ENCODE measurements around the gene ABCB6.

Gene ABCB6

DNA sequence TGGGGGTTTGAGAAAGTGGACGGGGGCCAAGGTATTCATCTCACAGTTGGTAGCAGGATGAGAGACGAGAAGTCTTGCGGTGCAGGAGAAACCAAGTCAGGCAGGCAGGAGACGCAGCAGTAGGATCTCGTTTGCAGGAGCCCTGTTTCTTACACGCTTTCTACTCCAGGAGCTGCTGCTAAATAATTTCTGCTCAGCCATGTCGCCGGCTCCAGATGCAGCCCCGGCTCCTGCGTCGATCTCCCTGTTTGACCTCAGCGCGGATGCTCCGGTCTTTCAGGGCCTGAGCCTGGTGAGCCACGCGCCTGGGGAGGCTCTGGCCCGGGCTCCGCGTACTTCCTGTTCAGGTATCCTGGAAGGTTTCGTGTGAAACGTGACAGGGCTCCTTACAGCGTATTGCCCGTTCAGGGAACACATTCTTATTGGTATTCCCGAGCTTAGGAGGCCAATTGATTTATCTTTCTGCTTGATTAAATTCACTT, 11.3 kb upstream of the ABCB6 start (continued):
- TF ChIP-seq, protein P1, sequence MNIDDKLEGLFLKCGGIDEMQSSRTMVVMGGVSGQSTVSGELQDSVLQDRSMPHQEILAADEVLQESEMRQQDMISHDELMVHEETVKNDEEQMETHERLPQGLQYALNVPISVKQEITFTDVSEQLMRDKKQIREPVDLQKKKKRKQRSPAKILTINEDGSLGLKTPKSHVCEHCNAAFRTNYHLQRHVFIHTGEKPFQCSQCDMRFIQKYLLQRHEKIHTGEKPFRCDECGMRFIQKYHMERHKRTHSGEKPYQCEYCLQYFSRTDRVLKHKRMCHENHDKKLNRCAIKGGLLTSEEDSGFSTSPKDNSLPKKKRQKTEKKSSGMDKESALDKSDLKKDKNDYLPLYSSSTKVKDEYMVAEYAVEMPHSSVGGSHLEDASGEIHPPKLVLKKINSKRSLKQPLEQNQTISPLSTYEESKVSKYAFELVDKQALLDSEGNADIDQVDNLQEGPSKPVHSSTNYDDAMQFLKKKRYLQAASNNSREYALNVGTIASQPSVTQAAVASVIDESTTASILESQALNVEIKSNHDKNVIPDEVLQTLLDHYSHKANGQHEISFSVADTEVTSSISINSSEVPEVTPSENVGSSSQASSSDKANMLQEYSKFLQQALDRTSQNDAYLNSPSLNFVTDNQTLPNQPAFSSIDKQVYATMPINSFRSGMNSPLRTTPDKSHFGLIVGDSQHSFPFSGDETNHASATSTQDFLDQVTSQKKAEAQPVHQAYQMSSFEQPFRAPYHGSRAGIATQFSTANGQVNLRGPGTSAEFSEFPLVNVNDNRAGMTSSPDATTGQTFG (tag by site-specific recombination; IDR thresholded peaks at IDR 0.05; ENCODE audit: borderline replicate concordance) = no peak
- TF ChIP-seq, protein P2, sequence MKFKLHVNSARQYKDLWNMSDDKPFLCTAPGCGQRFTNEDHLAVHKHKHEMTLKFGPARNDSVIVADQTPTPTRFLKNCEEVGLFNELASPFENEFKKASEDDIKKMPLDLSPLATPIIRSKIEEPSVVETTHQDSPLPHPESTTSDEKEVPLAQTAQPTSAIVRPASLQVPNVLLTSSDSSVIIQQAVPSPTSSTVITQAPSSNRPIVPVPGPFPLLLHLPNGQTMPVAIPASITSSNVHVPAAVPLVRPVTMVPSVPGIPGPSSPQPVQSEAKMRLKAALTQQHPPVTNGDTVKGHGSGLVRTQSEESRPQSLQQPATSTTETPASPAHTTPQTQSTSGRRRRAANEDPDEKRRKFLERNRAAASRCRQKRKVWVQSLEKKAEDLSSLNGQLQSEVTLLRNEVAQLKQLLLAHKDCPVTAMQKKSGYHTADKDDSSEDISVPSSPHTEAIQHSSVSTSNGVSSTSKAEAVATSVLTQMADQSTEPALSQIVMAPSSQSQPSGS (tag by site-specific recombination; IDR thresholded peaks at IDR 0.05; ENCODE audit: low read depth) = no peak
- TF ChIP-seq, protein P3, sequence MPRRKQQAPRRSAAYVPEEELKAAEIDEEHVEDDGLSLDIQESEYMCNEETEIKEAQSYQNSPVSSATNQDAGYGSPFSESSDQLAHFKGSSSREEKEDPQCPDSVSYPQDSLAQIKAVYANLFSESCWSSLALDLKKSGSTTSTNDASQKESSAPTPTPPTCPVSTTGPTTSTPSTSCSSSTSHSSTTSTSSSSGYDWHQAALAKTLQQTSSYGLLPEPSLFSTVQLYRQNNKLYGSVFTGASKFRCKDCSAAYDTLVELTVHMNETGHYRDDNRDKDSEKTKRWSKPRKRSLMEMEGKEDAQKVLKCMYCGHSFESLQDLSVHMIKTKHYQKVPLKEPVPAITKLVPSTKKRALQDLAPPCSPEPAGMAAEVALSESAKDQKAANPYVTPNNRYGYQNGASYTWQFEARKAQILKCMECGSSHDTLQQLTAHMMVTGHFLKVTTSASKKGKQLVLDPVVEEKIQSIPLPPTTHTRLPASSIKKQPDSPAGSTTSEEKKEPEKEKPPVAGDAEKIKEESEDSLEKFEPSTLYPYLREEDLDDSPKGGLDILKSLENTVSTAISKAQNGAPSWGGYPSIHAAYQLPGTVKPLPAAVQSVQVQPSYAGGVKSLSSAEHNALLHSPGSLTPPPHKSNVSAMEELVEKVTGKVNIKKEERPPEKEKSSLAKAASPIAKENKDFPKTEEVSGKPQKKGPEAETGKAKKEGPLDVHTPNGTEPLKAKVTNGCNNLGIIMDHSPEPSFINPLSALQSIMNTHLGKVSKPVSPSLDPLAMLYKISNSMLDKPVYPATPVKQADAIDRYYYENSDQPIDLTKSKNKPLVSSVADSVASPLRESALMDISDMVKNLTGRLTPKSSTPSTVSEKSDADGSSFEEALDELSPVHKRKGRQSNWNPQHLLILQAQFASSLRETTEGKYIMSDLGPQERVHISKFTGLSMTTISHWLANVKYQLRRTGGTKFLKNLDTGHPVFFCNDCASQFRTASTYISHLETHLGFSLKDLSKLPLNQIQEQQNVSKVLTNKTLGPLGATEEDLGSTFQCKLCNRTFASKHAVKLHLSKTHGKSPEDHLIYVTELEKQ (tag by site-specific recombination; IDR thresholded peaks at IDR 0.05; ENCODE audit: borderline replicate concordance) = no peak
- no peak for TF ChIP-seq ZNF174 (tag by site-specific recombination; IDR thresholded peaks at IDR 0.05)
- no peak for TF ChIP-seq ZNF248 (tag by site-specific recombination; IDR thresholded peaks at IDR 0.05)
- TF ChIP-seq, protein P4, sequence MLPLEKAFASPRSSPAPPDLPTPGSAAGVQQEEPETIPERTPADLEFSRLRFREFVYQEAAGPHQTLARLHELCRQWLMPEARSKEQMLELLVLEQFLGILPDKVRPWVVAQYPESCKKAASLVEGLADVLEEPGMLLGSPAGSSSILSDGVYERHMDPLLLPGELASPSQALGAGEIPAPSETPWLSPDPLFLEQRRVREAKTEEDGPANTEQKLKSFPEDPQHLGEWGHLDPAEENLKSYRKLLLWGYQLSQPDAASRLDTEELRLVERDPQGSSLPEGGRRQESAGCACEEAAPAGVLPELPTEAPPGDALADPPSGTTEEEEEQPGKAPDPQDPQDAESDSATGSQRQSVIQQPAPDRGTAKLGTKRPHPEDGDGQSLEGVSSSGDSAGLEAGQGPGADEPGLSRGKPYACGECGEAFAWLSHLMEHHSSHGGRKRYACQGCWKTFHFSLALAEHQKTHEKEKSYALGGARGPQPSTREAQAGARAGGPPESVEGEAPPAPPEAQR (tag by site-specific recombination; IDR thresholded peaks at IDR 0.05) = no peak
- 0 out of 2 replicates have a peak, but pooled peaks have one; percentile 0 for TF ChIP-seq EGR2 (tag by site-specific recombination; IDR thresholded peaks at IDR 0.05; ENCODE audit: low read depth)
- TF ChIP-seq, protein P5, sequence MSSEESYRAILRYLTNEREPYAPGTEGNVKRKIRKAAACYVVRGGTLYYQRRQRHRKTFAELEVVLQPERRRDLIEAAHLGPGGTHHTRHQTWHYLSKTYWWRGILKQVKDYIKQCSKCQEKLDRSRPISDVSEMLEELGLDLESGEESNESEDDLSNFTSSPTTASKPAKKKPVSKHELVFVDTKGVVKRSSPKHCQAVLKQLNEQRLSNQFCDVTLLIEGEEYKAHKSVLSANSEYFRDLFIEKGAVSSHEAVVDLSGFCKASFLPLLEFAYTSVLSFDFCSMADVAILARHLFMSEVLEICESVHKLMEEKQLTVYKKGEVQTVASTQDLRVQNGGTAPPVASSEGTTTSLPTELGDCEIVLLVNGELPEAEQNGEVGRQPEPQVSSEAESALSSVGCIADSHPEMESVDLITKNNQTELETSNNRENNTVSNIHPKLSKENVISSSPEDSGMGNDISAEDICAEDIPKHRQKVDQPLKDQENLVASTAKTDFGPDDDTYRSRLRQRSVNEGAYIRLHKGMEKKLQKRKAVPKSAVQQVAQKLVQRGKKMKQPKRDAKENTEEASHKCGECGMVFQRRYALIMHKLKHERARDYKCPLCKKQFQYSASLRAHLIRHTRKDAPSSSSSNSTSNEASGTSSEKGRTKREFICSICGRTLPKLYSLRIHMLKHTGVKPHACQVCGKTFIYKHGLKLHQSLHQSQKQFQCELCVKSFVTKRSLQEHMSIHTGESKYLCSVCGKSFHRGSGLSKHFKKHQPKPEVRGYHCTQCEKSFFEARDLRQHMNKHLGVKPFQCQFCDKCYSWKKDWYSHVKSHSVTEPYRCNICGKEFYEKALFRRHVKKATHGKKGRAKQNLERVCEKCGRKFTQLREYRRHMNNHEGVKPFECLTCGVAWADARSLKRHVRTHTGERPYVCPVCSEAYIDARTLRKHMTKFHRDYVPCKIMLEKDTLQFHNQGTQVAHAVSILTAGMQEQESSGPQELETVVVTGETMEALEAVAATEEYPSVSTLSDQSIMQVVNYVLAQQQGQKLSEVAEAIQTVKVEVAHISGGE (tag by site-specific recombination; conservative IDR thresholded peaks at IDR 0.05; ENCODE audit: low read depth) = peak; percentile 17; the same call in 1 of the 2 replicates
- no peak for TF ChIP-seq ZNF112 (tag by site-specific recombination; IDR thresholded peaks at IDR 0.05)
- no peak for TF ChIP-seq ZNF747 (tag by site-specific recombination; IDR thresholded peaks at IDR 0.05)

DNA sequence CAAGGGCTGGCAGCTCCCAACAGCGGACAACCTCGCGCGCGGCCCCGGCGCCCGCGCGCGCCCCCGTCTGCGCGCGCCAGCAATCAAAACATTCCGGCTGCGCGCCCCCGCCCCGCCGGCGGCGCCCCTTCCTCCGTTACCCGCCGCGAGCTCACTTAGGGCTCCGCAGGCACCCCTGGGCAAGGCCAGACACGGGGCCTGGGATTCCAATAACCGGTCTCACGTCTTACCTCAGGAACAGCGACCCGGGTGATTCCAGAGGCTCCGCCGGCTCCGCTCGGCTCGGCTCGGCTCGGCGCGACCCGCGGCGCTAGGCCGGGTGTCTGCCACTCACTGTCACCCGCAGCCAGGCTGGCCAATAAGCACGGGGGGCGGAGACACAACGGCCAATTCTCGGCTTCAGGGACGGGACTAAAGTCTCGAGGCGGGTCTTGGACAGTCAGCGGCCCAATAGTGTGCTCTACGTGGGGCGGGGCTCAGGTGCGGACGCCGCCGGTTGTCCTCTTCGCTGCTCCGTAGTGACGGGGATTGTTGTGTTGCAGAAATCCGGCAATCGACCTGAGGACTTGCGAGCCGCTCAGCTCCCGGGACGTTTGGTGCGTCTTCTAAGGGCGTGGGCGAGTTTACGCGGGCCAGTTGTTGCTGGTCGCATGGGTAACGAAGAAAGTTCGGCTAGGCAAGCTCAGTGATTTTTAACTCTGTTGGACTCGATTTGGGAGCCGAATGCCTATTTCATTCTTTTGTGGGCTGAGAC, 10.7 kb upstream of the ABCB6 start, which contains the start of the genes ANKZF1 and ATG9A:
ANKZF1 (plus strand) TSS at position 502 of the 754 bp plus-strand sequence. CDS start 452 bp downstream, outside the sequence.
ATG9A (minus strand) TSS at position 332 of the 754 bp plus-strand sequence. CDS start 1,612 bp downstream, outside the sequence.
- H3K9me3 ChIP-seq (ENCODE audit: control insufficient read depth, insufficient read depth, low read depth, low read length) = no peaks in the 10 kb centered on the region
- TF ChIP-seq SP2 (tag by site-specific recombination; IDR thresholded peaks at IDR 0.05) = peak; percentile 98
- TF ChIP-seq, protein P6, sequence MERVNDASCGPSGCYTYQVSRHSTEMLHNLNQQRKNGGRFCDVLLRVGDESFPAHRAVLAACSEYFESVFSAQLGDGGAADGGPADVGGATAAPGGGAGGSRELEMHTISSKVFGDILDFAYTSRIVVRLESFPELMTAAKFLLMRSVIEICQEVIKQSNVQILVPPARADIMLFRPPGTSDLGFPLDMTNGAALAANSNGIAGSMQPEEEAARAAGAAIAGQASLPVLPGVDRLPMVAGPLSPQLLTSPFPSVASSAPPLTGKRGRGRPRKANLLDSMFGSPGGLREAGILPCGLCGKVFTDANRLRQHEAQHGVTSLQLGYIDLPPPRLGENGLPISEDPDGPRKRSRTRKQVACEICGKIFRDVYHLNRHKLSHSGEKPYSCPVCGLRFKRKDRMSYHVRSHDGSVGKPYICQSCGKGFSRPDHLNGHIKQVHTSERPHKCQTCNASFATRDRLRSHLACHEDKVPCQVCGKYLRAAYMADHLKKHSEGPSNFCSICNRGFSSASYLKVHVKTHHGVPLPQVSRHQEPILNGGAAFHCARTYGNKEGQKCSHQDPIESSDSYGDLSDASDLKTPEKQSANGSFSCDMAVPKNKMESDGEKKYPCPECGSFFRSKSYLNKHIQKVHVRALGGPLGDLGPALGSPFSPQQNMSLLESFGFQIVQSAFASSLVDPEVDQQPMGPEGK (tag by site-specific recombination; IDR thresholded peaks at IDR 0.05) = no peak
- no peak for TF ChIP-seq ZNF292 (tag by site-specific recombination; IDR thresholded peaks at IDR 0.05; ENCODE audit: borderline replicate concordance, low read depth)
- no peak for TF ChIP-seq ZNF266 (tag by site-specific recombination; IDR thresholded peaks at IDR 0.05; ENCODE audit: low read depth)
- no peak for TF ChIP-seq SETDB1 (IDR thresholded peaks at IDR 0.05; ENCODE audit: insufficient read length, low read length)
- TF ChIP-seq ZNF174 (tag by site-specific recombination; IDR thresholded peaks at IDR 0.05) = no peak
- TF ChIP-seq ZNF169 (tag by site-specific recombination; IDR thresholded peaks at IDR 0.05) = no peak
- no peak for TF ChIP-seq GFI1B (tag by site-specific recombination; IDR thresholded peaks at IDR 0.05)
- no peak for TF ChIP-seq ZNF623 (tag by site-specific recombination; IDR thresholded peaks at IDR 0.05)
- no peak for TF ChIP-seq ZNF785 (tag by site-specific recombination; IDR thresholded peaks at IDR 0.05)

More for the DNA sequence above, 10.7 kb upstream of the ABCB6 start, which contains the start of the genes ANKZF1 and ATG9A:
- Histone ChIP-seq H3K4me1 (ENCODE audit: control insufficient read depth, insufficient read depth, low read length) (peaks cover 4% of the 10 kb centered on the region; the same call in 1 of the 2 replicates), H3K27ac (ENCODE audit: extremely low read depth, low read depth, low read length) (peak within 1 kb of the TSS; percentile 81), H3K36me3 (ENCODE audit: control insufficient read depth in 2 of 2, insufficient read depth in 1 of 2, low read length in 2 of 2) (peaks cover 17 to 65% of the 10 kb centered on the region in 2 experiments), H3K4me3 (ENCODE audit: low read depth, low read length) (peak within 1 kb of the TSS; percentile 83)
- ChIA-PET POLR2A (interaction anchor here (0.5 to 2.8 kb wide), 17 partner anchors 8 to 65 kb away, joined by 3 to 16 read pairs (median 5); partner anchors contain the start of genes ABCB6, CNPPD1, DNAJB2 and GLB1L), CTCF (interaction anchor here (0.7 to 9.1 kb wide), 9 partner anchors 10 to 68 kb away, joined by 3 to 65 read pairs (median 4); partner anchors contain the start of genes DNAJB2 and GLB1L)
